A549 (cell line): ENCODE results near the gene SGSH.

Experiments used
- BHLHE40 ChIP-seq: IDR thresholded peaks from 2 replicates; pipeline ENCODE4 v1.6.1; 2012; ENCODE audit warnings: low read depth, low read length, inconsistent platforms
- CBX2 ChIP-seq: fragments of 200-600 bp; sonication (generic); IDR thresholded peaks from 2 replicates; pipeline ENCODE4 v1.6.1; 2016; ENCODE audit warnings: low read depth, mild to moderate bottlenecking, borderline replicate concordance
- CHD4 ChIP-seq: fragments of 200-600 bp; sonication (generic); IDR thresholded peaks from 2 replicates; pipeline ENCODE4 v1.6.1; 2016; ENCODE audit warnings: antibody characterized with exemption, mild to moderate bottlenecking, borderline replicate concordance
- EP300 ChIP-seq, 2 experiments: fragments of >200 bp; sonication (Bioruptor Twin); formaldehyde crosslinking; IDR thresholded peaks; 2 replicates in 1 of 2; 3 replicates in 1 of 2; pipeline ENCODE4 v1.6.1; 2016 to 2017
- HOXA7 ChIP-seq: fragments of 250-450 bp; sonication (Bioruptor Pico); IDR thresholded peaks from 2 replicates; pipeline ENCODE4 v1.5.0; 2020; ENCODE audit warnings: mild to moderate bottlenecking, moderate library complexity
- MYC ChIP-seq: IDR thresholded peaks from 2 replicates; pipeline ENCODE4 v1.6.1; 2012; ENCODE audit warnings: mild to moderate bottlenecking, inconsistent platforms, low read length, improper control_type of control experiment, borderline replicate concordance
- RAD21 ChIP-seq, 2 experiments: fragments of >200 bp in 1 of 2; sonication (Bioruptor Twin) in 1 of 2; formaldehyde crosslinking in 1 of 2; IDR thresholded peaks in 1 of 2; conservative IDR thresholded peaks in 1 of 2; 2 replicates in 1 of 2; 3 replicates in 1 of 2; pipeline ENCODE4 v1.6.1; 2012 to 2018; ENCODE audit warnings: inconsistent platforms in 1 of 2
- RCOR1 ChIP-seq: fragments of 150-350 bp; IDR thresholded peaks from 2 replicates; pipeline ENCODE4 v1.6.1; 2014; ENCODE audit warnings: antibody characterized with exemption, low read length, low read depth
- SMC3 ChIP-seq: fragments of >200 bp; sonication (Bioruptor Twin); formaldehyde crosslinking; IDR thresholded peaks from 3 replicates; pipeline ENCODE4 v1.6.1; 2018; ENCODE audit warnings: inconsistent platforms
- ZFP36 ChIP-seq: fragments of 450-650 bp; IDR thresholded peaks from 2 replicates; pipeline ENCODE4 v1.6.1; 2014; ENCODE audit warnings: borderline replicate concordance; ENCODE audit not compliant: partially characterized antibody
- TF ChIP-seq, protein P1 (sequence below): fragments of >200 bp; sonication (Bioruptor Twin); formaldehyde crosslinking; IDR thresholded peaks from 3 replicates; pipeline ENCODE4 v1.5.1; 2016
- TF ChIP-seq, protein P2 (sequence below): fragments of 200-600 bp; sonication (generic); IDR thresholded peaks from 2 replicates; pipeline ENCODE4 v1.6.1; 2016; ENCODE audit warnings: antibody characterized with exemption, mild to moderate bottlenecking, moderate library complexity

DNA sequence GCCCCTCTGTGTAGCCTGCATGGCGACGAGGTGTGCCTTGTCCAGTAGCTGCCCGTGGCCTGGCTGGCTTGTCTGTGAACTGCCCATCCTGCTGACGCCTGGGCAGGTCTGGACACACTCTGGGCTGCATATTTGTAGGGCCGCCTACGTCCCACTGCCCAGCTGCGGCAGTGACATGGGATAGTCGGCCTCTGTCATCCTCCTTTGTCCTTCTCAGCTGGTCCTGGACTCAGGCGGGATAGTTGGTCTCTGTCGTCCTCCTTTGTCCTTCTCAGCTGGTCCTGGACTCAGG, 35.8 kb downstream of the SGSH start:
- TF ChIP-seq, protein P1, sequence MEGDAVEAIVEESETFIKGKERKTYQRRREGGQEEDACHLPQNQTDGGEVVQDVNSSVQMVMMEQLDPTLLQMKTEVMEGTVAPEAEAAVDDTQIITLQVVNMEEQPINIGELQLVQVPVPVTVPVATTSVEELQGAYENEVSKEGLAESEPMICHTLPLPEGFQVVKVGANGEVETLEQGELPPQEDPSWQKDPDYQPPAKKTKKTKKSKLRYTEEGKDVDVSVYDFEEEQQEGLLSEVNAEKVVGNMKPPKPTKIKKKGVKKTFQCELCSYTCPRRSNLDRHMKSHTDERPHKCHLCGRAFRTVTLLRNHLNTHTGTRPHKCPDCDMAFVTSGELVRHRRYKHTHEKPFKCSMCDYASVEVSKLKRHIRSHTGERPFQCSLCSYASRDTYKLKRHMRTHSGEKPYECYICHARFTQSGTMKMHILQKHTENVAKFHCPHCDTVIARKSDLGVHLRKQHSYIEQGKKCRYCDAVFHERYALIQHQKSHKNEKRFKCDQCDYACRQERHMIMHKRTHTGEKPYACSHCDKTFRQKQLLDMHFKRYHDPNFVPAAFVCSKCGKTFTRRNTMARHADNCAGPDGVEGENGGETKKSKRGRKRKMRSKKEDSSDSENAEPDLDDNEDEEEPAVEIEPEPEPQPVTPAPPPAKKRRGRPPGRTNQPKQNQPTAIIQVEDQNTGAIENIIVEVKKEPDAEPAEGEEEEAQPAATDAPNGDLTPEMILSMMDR = no peak
- TF ChIP-seq ZFP36 = no peak
- TF ChIP-seq RCOR1 = no peak
- TF ChIP-seq CHD4 = no peak
- no peak for TF ChIP-seq MYC
- no peak for TF ChIP-seq CBX2
- TF ChIP-seq HOXA7 (CRISPR knock-in tag) = no peak
- TF ChIP-seq RAD21 (conservative IDR thresholded peaks at IDR 0.05 in 1 of 2, IDR thresholded peaks at IDR 0.05 in 1 of 2) = no peak
- TF ChIP-seq EP300 (IDR thresholded peaks at IDR 0.05) = no peak
- TF ChIP-seq BHLHE40 = no peak
- no peak for TF ChIP-seq SMC3
- TF ChIP-seq, protein P2, sequence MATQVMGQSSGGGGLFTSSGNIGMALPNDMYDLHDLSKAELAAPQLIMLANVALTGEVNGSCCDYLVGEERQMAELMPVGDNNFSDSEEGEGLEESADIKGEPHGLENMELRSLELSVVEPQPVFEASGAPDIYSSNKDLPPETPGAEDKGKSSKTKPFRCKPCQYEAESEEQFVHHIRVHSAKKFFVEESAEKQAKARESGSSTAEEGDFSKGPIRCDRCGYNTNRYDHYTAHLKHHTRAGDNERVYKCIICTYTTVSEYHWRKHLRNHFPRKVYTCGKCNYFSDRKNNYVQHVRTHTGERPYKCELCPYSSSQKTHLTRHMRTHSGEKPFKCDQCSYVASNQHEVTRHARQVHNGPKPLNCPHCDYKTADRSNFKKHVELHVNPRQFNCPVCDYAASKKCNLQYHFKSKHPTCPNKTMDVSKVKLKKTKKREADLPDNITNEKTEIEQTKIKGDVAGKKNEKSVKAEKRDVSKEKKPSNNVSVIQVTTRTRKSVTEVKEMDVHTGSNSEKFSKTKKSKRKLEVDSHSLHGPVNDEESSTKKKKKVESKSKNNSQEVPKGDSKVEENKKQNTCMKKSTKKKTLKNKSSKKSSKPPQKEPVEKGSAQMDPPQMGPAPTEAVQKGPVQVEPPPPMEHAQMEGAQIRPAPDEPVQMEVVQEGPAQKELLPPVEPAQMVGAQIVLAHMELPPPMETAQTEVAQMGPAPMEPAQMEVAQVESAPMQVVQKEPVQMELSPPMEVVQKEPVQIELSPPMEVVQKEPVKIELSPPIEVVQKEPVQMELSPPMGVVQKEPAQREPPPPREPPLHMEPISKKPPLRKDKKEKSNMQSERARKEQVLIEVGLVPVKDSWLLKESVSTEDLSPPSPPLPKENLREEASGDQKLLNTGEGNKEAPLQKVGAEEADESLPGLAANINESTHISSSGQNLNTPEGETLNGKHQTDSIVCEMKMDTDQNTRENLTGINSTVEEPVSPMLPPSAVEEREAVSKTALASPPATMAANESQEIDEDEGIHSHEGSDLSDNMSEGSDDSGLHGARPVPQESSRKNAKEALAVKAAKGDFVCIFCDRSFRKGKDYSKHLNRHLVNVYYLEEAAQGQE = no peak
